GM23338 (cell line): ENCODE measurements around the gene ENPEP.
A peak's percentile ranks its signal among the peaks of the same experiment; 100 is the strongest.

Experiments
- EZH2 ChIP-seq: fragments of 200-600 bp; sonication (generic); IDR thresholded peaks from one replicate; pipeline ENCODE4 v1.8.0; 2017; ENCODE audit warnings: antibody characterized with exemption, mild to moderate bottlenecking, low read depth; ENCODE audit not compliant: unreplicated experiment
- EZH2phosphoT487 ChIP-seq: fragments of 200-600 bp; sonication (generic); IDR thresholded peaks from one replicate; pipeline ENCODE4 v1.8.1; 2018; ENCODE audit warnings: antibody characterized with exemption; ENCODE audit not compliant: unreplicated experiment
- JUNB ChIP-seq: IDR thresholded peaks from one replicate; pipeline ENCODE4 v1.6.1; 2016; ENCODE audit warnings: antibody characterized with exemption; ENCODE audit not compliant: unreplicated experiment
- POLR2AphosphoS5 ChIP-seq: IDR thresholded peaks from 2 replicates; pipeline ENCODE4 v1.6.1; 2016; ENCODE audit warnings: antibody characterized with exemption, low read depth
- ZNF114 ChIP-seq: fragments of 250-450 bp; sonication (Bioruptor Pico); IDR thresholded peaks from 2 replicates; pipeline ENCODE4 v1.5.0; 2020; ENCODE audit warnings: mild to moderate bottlenecking, moderate library complexity
- TF ChIP-seq, protein P1 (sequence below), 2 experiments: fragments of 200-600 bp in 1 of 2; sonication (generic) in 1 of 2; conservative IDR thresholded peaks; 2 replicates each; pipeline versions ENCODE4 v1.5.1 to v1.6.1; 2016 to 2017; ENCODE audit warnings: antibody characterized with exemption in 2 of 2, low read depth in 2 of 2, mild to moderate bottlenecking in 2 of 2, moderate library complexity in 1 of 2
- TF ChIP-seq, protein P2 (sequence below): IDR thresholded peaks from one replicate; pipeline ENCODE4 v1.6.1; 2018; ENCODE audit warnings: antibody characterized with exemption; ENCODE audit not compliant: unreplicated experiment
- TF ChIP-seq, protein P3 (sequence below): IDR thresholded peaks from 2 replicates; pipeline ENCODE4 v1.6.1; 2016; ENCODE audit warnings: antibody characterized with exemption

DNA sequence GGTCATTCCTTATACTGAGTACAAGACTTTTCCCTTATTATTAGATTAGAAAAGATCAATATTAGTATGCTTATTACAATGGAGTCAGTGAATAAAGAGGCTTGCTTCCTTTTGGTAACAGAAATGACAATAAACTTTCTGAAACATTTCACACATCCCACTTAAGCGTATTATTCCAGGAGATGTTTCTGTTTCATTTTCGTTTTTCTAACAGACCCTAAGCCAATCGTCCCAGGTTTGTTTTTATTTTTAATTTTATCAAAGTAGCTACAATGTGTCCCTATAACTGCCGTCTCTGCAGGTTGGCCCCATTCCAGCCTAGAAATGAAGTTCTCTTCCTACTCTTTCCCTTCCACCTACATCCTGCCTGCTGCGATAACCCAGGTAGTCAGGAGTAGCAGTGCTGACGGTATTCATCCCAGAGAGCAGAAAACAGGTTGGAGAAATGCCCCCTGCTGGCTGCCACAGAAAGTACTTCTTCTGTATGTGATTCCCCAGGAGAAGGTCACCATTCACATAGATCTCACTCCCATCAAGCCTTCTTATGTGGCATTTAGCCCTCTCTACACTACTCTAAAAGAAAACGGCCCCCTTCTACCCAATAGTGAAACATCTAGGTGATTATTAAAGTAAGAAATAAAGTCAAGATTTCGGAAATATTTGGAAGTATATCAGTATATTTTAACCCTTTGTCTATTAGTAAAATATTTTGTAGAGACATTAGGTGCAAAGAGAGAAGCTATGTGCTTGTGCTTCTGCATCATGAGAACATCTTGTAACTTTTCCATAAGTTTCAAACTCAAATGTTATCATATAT is 40.4 kb downstream of the ENPEP start:
- TF ChIP-seq, protein P1, sequence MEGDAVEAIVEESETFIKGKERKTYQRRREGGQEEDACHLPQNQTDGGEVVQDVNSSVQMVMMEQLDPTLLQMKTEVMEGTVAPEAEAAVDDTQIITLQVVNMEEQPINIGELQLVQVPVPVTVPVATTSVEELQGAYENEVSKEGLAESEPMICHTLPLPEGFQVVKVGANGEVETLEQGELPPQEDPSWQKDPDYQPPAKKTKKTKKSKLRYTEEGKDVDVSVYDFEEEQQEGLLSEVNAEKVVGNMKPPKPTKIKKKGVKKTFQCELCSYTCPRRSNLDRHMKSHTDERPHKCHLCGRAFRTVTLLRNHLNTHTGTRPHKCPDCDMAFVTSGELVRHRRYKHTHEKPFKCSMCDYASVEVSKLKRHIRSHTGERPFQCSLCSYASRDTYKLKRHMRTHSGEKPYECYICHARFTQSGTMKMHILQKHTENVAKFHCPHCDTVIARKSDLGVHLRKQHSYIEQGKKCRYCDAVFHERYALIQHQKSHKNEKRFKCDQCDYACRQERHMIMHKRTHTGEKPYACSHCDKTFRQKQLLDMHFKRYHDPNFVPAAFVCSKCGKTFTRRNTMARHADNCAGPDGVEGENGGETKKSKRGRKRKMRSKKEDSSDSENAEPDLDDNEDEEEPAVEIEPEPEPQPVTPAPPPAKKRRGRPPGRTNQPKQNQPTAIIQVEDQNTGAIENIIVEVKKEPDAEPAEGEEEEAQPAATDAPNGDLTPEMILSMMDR (conservative IDR thresholded peaks at IDR 0.05; ENCODE audit: low read depth in 2 of 2): peak; percentile 78 to 85
- TF ChIP-seq JUNB: no peak
- TF ChIP-seq POLR2AphosphoS5: no peak
- TF ChIP-seq, protein P2, sequence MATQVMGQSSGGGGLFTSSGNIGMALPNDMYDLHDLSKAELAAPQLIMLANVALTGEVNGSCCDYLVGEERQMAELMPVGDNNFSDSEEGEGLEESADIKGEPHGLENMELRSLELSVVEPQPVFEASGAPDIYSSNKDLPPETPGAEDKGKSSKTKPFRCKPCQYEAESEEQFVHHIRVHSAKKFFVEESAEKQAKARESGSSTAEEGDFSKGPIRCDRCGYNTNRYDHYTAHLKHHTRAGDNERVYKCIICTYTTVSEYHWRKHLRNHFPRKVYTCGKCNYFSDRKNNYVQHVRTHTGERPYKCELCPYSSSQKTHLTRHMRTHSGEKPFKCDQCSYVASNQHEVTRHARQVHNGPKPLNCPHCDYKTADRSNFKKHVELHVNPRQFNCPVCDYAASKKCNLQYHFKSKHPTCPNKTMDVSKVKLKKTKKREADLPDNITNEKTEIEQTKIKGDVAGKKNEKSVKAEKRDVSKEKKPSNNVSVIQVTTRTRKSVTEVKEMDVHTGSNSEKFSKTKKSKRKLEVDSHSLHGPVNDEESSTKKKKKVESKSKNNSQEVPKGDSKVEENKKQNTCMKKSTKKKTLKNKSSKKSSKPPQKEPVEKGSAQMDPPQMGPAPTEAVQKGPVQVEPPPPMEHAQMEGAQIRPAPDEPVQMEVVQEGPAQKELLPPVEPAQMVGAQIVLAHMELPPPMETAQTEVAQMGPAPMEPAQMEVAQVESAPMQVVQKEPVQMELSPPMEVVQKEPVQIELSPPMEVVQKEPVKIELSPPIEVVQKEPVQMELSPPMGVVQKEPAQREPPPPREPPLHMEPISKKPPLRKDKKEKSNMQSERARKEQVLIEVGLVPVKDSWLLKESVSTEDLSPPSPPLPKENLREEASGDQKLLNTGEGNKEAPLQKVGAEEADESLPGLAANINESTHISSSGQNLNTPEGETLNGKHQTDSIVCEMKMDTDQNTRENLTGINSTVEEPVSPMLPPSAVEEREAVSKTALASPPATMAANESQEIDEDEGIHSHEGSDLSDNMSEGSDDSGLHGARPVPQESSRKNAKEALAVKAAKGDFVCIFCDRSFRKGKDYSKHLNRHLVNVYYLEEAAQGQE: no peak
- TF ChIP-seq EZH2: no peak
- TF ChIP-seq EZH2phosphoT487: no peak
- TF ChIP-seq ZNF114: no peak
- TF ChIP-seq, protein P3, sequence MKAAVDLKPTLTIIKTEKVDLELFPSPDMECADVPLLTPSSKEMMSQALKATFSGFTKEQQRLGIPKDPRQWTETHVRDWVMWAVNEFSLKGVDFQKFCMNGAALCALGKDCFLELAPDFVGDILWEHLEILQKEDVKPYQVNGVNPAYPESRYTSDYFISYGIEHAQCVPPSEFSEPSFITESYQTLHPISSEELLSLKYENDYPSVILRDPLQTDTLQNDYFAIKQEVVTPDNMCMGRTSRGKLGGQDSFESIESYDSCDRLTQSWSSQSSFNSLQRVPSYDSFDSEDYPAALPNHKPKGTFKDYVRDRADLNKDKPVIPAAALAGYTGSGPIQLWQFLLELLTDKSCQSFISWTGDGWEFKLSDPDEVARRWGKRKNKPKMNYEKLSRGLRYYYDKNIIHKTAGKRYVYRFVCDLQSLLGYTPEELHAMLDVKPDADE: no peak
